Endothelial cell of umbilical vein (primary cell): ENCODE measurements around the gene INHBC. TPM values are rescaled to one million over a fixed set of nuclear protein-coding genes. Genes with fewer than 3 reads are reported as not detected.

Source experiments
- BruUV-seq: library from RNA; stranded (reverse); fragments of 400-500 nt; replicated peaks from 2 replicates; lab custom pipeline; 2021; lab: Mats Ljungman, UMichigan
- CTCF ChIA-PET: fragments of 300-600, 350-600 bp; sonication (Branson Sonifier 250); formaldehyde crosslinking; loops from one replicate; lab custom pipeline; 2021; ENCODE audit warnings: antibody characterized with exemption, inconsistent platforms; lab: Charles Lee
- POLR2A ChIA-PET: fragments of 300-600, 350-600 bp; sonication (Branson Sonifier 250); formaldehyde crosslinking; loops from one replicate; lab custom pipeline; 2021; ENCODE audit warnings: antibody characterized with exemption, inconsistent platforms; lab: Charles Lee
- DNase-seq: peaks from one replicate; pipeline ENCODE4 v3.0.0-alpha.2; 2011; ENCODE audit warnings: low read depth, low spot score
- FAIRE-seq: peaks from 2 replicates; lab custom pipeline; 2011; peaks lifted over from hg19 to GRCh38; lab: Jason Lieb, UNC
- H2AFZ ChIP-seq: 2 replicates; pipeline ENCODE4 v1.6.0; 2012; ENCODE audit warnings: low read depth, low read length, control low read depth, inconsistent platforms
- H3K27ac ChIP-seq: 2 replicates; pipeline ENCODE4 v1.5.1; 2011; ENCODE audit warnings: low read depth, mild to moderate bottlenecking, control low read depth, low read length, moderate library complexity; ENCODE audit not compliant: insufficient read depth
- H3K27me3 ChIP-seq, 2 experiments: 2 replicates each; pipeline versions ENCODE4 v1.6.0 to v1.6.1; 2011; ENCODE audit warnings: low read length in 2 of 2, mixed read lengths in 1 of 2; ENCODE audit not compliant: control insufficient read depth in 2 of 2, insufficient read depth in 2 of 2
- H3K36me3 ChIP-seq, 2 experiments: 2 replicates in 1 of 2; 3 replicates in 1 of 2; pipeline ENCODE4 v1.5.1; 2011; ENCODE audit warnings: low read length in 2 of 2, mild to moderate bottlenecking in 1 of 2, moderate library complexity in 1 of 2; ENCODE audit not compliant: control insufficient read depth in 2 of 2, insufficient read depth in 2 of 2; ENCODE audit errors: extremely low read depth in 1 of 2
- H3K4me1 ChIP-seq: 3 replicates; pipeline ENCODE4 v1.5.1; 2011; ENCODE audit warnings: mild to moderate bottlenecking, low read length; ENCODE audit not compliant: control insufficient read depth, insufficient read depth; ENCODE audit errors: extremely low read depth
- H3K4me2 ChIP-seq: 2 replicates; pipeline ENCODE4 v1.6.1; 2011; ENCODE audit warnings: low read length, control low read depth, mixed read lengths; ENCODE audit not compliant: insufficient read depth
- H3K4me3 ChIP-seq, 3 experiments: fragments of 200-600 bp in 1 of 3; sonication (generic), shearing (Covaris generic) in 1 of 3; replicated peaks in 1 of 3; 2 replicates each; pipeline ENCODE4 v1.5.1; 2011 to 2016; ENCODE audit warnings: control low read depth in 3 of 3, low read length in 3 of 3, mild to moderate bottlenecking in 2 of 3, inconsistent platforms in 1 of 3, low read depth in 1 of 3, moderate library complexity in 1 of 3; ENCODE audit not compliant: insufficient read depth in 1 of 3
- H3K79me2 ChIP-seq: 2 replicates; pipeline ENCODE4 v1.6.0; 2012; ENCODE audit warnings: low read length, inconsistent platforms; ENCODE audit not compliant: control insufficient read depth, insufficient read depth
- H3K9ac ChIP-seq: replicated peaks from 2 replicates; pipeline ENCODE3; 2011; ENCODE audit warnings: low read length, control low read depth; ENCODE audit not compliant: insufficient read depth; ENCODE audit errors: extremely low read depth
- H3K9me1 ChIP-seq: replicated peaks from 3 replicates; pipeline ENCODE4 v1.6.0; 2011; ENCODE audit warnings: mild to moderate bottlenecking, low read length; ENCODE audit not compliant: control insufficient read depth, insufficient read depth; ENCODE audit errors: extremely low read depth
- H3K9me3 ChIP-seq: replicated peaks from 2 replicates; pipeline ENCODE4 v1.5.1; 2012; ENCODE audit warnings: low read length, inconsistent platforms; ENCODE audit not compliant: control insufficient read depth, insufficient read depth
- H4K20me1 ChIP-seq: replicated peaks from 2 replicates; pipeline ENCODE3; 2011; ENCODE audit warnings: mild to moderate bottlenecking, low read length; ENCODE audit not compliant: control insufficient read depth, insufficient read depth; ENCODE audit errors: extremely low read depth
- CTCF ChIP-seq, 2 donors: IDR thresholded peaks; 1 replicate in 1 of 2; 2 replicates in 1 of 2; pipeline ENCODE4 v1.5.1; 2011; ENCODE audit warnings: low read length in 2 of 2, mild to moderate bottlenecking in 2 of 2, moderate library complexity in 2 of 2, control low read depth in 1 of 2, inconsistent platforms in 1 of 2, low read depth in 1 of 2; ENCODE audit not compliant: insufficient read depth in 1 of 2; ENCODE audit errors: extremely low read depth in 1 of 2
- EZH2 ChIP-seq: IDR thresholded peaks from 2 replicates; pipeline ENCODE4 v1.6.1; 2012; ENCODE audit warnings: borderline replicate concordance, low read depth, mild to moderate bottlenecking, moderate library complexity, low read length, inconsistent platforms; ENCODE audit not compliant: severe bottlenecking
- FOS ChIP-seq: IDR thresholded peaks from 2 replicates; pipeline ENCODE4 v1.6.1; 2011; ENCODE audit warnings: mild to moderate bottlenecking, low read length, moderate library complexity, borderline replicate concordance; ENCODE audit not compliant: insufficient read depth
- GATA2 ChIP-seq: IDR thresholded peaks from 2 replicates; pipeline ENCODE4 v1.7.0; 2011; ENCODE audit warnings: low read depth, mild to moderate bottlenecking, moderate library complexity, mixed read lengths, low read length; ENCODE audit not compliant: insufficient read length, insufficient read depth
- JUN ChIP-seq: IDR thresholded peaks from 2 replicates; pipeline ENCODE4 v1.6.1; 2011; ENCODE audit warnings: borderline replicate concordance, low read depth; ENCODE audit not compliant: insufficient read length, insufficient read depth
- MAX ChIP-seq: IDR thresholded peaks from 2 replicates; pipeline ENCODE4 v1.6.1; 2011; ENCODE audit not compliant: insufficient read depth, insufficient read length
- MYC ChIP-seq: IDR thresholded peaks from one replicate; pipeline ENCODE4 v1.6.1; 2011; ENCODE audit warnings: mild to moderate bottlenecking, low read depth, low read length
- POLR2A ChIP-seq: IDR thresholded peaks from 2 replicates; pipeline ENCODE4 v1.6.1; 2012; ENCODE audit warnings: low read depth, mild to moderate bottlenecking, control low read depth, low read length
- POLR2AphosphoS5 ChIP-seq: IDR thresholded peaks from 2 replicates; pipeline ENCODE4 v1.6.1; 2012; ENCODE audit warnings: low read depth, mild to moderate bottlenecking, control low read depth, low read length, moderate library complexity; ENCODE audit not compliant: insufficient read depth
- dilution Hi-C: fragments of 300-500 bp; cut with MboI; formaldehyde crosslinking; loops from one replicate; pipeline ENCODE4 v1.15.0; 2019; ENCODE audit warnings: low sequenced_read_pairs; ENCODE audit not compliant: extremely low pct_ligation_motif_present
- intact Hi-C: fragments of 100-400 bp; cut with micrococcal nuclease; formaldehyde crosslinking; loops from one replicate; pipeline ENCODE4 v1.10.0; 2022
- polyA plus RNA-seq, 4 experiments: library from polyadenylated mRNA; depleted of rRNA in 3 of 4; stranded (reverse) in 3 of 4; unstranded in 1 of 4; fragments of >200 nt; gene quantifications; 2 replicates each; pipeline versions ENCODE4 v1.2.1 to v1.2.3, GENCODE V29; 2011 to 2012; ENCODE audit warnings: missing spikeins in 1 of 4
- total RNA-seq: library from RNA; stranded (reverse); gene quantifications from 2 replicates; pipeline ENCODE4 v1.2.3, GENCODE V29; 2021

Gene INHBC
- total and polyA plus RNA-seq, 2 donors (not counting 3 experiments of a cell fraction or from before 2014, with no cell fraction given): not detected

DNA sequence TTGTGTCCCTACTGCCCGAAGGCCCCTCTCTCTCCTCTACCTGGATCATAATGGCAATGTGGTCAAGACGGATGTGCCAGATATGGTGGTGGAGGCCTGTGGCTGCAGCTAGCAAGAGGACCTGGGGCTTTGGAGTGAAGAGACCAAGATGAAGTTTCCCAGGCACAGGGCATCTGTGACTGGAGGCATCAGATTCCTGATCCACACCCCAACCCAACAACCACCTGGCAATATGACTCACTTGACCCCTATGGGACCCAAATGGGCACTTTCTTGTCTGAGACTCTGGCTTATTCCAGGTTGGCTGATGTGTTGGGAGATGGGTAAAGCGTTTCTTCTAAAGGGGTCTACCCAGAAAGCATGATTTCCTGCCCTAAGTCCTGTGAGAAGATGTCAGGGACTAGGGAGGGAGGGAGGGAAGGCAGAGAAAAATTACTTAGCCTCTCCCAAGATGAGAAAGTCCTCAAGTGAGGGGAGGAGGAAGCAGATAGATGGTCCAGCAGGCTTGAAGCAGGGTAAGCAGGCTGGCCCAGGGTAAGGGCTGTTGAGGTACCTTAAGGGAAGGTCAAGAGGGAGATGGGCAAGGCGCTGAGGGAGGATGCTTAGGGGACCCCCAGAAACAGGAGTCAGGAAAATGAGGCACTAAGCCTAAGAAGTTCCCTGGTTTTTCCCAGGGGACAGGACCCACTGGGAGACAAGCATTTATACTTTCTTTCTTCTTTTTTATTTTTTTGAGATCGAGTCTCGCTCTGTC is 22.3 kb downstream of the INHBC start:
- BruUV-seq: no TSS peak
- ChIA-PET CTCF (interaction anchor here (1.3 to 7.9 kb wide), 4 partner anchors 12 to 168 kb away, joined by 4 to 394 read pairs (median 4); no protein-coding TSS in a partner anchor), POLR2A (no interaction called here)
- peaks cover 5 to 8% of the 10 kb centered on the region in 2 experiments for H3K27me3 ChIP-seq
- no peak for FAIRE-seq
- no peaks in the 10 kb centered on the region for H3K9me3 ChIP-seq
- no peak overlapping the region for H3K27ac ChIP-seq
- dilution Hi-C loops: no loop called here
- no peak overlapping the region for H3K4me2 ChIP-seq
- H2AFZ ChIP-seq: no peak overlapping the region
- H3K4me3 ChIP-seq: no peak overlapping the region
- no peak overlapping the region for H3K9ac ChIP-seq
- no peaks in the 10 kb centered on the region for H4K20me1 ChIP-seq
- TF ChIP-seq JUN (no peak), CTCF (IDR thresholded peaks at IDR 0.05; ENCODE audit: extremely low read depth in 1 of 2, insufficient read depth in 1 of 2, low read depth in 1 of 2, low read length in 2 of 2) (no peak), EZH2 (no peak), MAX (no peak), MYC (no peak), GATA2 (no peak), FOS (no peak), POLR2AphosphoS5 (no peak), POLR2A (no peak)
- intact Hi-C loops: no loop called here
- H3K9me1 ChIP-seq: no peaks in the 10 kb centered on the region
- H3K79me2 ChIP-seq: no peaks in the 10 kb centered on the region
- H3K4me1 ChIP-seq: peaks cover 18% of the 10 kb centered on the region
- no peak for DNase-seq
- H3K36me3 ChIP-seq: no peaks in the 10 kb centered on the region
